K562 (cell line): ENCODE results near the gene VWC2. TPM values are rescaled to one million over a fixed set of nuclear protein-coding genes. Genes with fewer than 3 reads are reported as not detected.

Source experiments
- ATAC-seq: fragments of 200-7000 bp; cut with Tn5 transposase; 3 replicates; pipeline ENCODE4 v1.9.1; 2020; ENCODE audit warnings: moderate library complexity
- BruUV-seq: library from RNA; stranded (reverse); fragments of 400-500 nt; replicated peaks from 2 replicates; lab custom pipeline; 2021; lab: Mats Ljungman, UMichigan
- CTCF ChIA-PET: fragments of 300-600 bp; formaldehyde crosslinking; extraction: SDS; loops from one replicate; lab custom pipeline; 2021; ENCODE audit warnings: low intra/inter-chr PET ratio; lab: Yijun Ruan, JAX
- POLR2A ChIA-PET: fragments of 300-600, 350-650 bp; sonication (Branson Sonifier 250); formaldehyde crosslinking; extraction: SDS; loops from one replicate; lab custom pipeline; 2021; ENCODE audit warnings: antibody characterized with exemption, inconsistent platforms; lab: Yijun Ruan, JAX
- DNase-seq, 4 experiments: peaks; one replicate each; pipeline versions ENCODE4 v3.0.0 to v3.0.0-alpha.2; 2011 to 2018; ENCODE audit warnings: low spot score in 3 of 4, mixed read lengths in 3 of 4; ENCODE audit errors: extremely low read depth in 1 of 4
- FAIRE-seq: peaks from 2 replicates; lab custom pipeline; 2011; peaks lifted over from hg19 to GRCh38; lab: Jason Lieb, UNC
- H2AFZ ChIP-seq: 2 replicates; pipeline ENCODE4 v1.6.0; 2011; ENCODE audit warnings: low read depth, low read length, control low read depth, inconsistent platforms
- H3K27ac ChIP-seq: fragments of 200-600 bp; 3 replicates; pipeline ENCODE4 v1.8.0; 2011; ENCODE audit warnings: low read depth, mild to moderate bottlenecking, control low read depth, inconsistent platforms, low read length, moderate library complexity, mixed read lengths; ENCODE audit errors: extremely low read depth
- H3K27me3 ChIP-seq, 2 experiments: fragments of 300-600 bp in 1 of 2; 2 replicates in 1 of 2; 3 replicates in 1 of 2; pipeline versions ENCODE4 v1.6.0 to v1.8.0; 2011; ENCODE audit warnings: inconsistent platforms in 2 of 2, low read length in 2 of 2, mild to moderate bottlenecking in 1 of 2, mixed read lengths in 1 of 2, moderate library complexity in 1 of 2; ENCODE audit not compliant: control insufficient read depth in 2 of 2, insufficient read depth in 2 of 2
- H3K36me3 ChIP-seq: fragments of 300-600 bp; 3 replicates; pipeline ENCODE4 v1.8.0; 2011; ENCODE audit warnings: mild to moderate bottlenecking, low read length, inconsistent platforms; ENCODE audit not compliant: control insufficient read depth, insufficient read depth
- H3K4me1 ChIP-seq, 2 experiments: fragments of 200-600 bp in 1 of 2; replicated peaks in 1 of 2; 2 replicates in 1 of 2; 3 replicates in 1 of 2; pipeline versions ENCODE4 v1.5.1 to v1.8.0; 2011; ENCODE audit warnings: inconsistent platforms in 2 of 2, low read length in 2 of 2, mild to moderate bottlenecking in 1 of 2, mixed read lengths in 1 of 2, moderate library complexity in 1 of 2; ENCODE audit not compliant: control insufficient read depth in 2 of 2, insufficient read depth in 2 of 2
- H3K4me2 ChIP-seq: 2 replicates; pipeline ENCODE4 v1.6.1; 2011; ENCODE audit warnings: low read length, control low read depth, inconsistent platforms, mixed read lengths; ENCODE audit not compliant: insufficient read depth
- H3K4me3 ChIP-seq: fragments of 200-600 bp; sonication (generic), shearing (Covaris generic); 2 replicates; pipeline ENCODE4 v1.5.1; 2016; ENCODE audit warnings: control low read depth, inconsistent platforms
- H3K79me2 ChIP-seq: fragments of 200-600 bp; 3 replicates; pipeline ENCODE4 v1.8.0; 2011; ENCODE audit warnings: low read length, inconsistent platforms; ENCODE audit not compliant: control insufficient read depth, insufficient read depth
- H3K9ac ChIP-seq, 2 experiments: 2 replicates each; pipeline versions ENCODE4 v1.6.0 to v1.6.1; 2011; ENCODE audit warnings: low read depth in 2 of 2, low read length in 2 of 2, control low read depth in 1 of 2, inconsistent platforms in 1 of 2, mild to moderate bottlenecking in 1 of 2, mixed read lengths in 1 of 2; ENCODE audit not compliant: insufficient read depth in 1 of 2
- H3K9me1 ChIP-seq: one replicate; pipeline ENCODE4 v1.6.0; 2011; ENCODE audit warnings: inconsistent platforms, mild to moderate bottlenecking, low read length, moderate library complexity; ENCODE audit not compliant: control insufficient read depth, insufficient read depth
- H3K9me3 ChIP-seq: replicated peaks from 2 replicates; pipeline ENCODE4 v1.5.1; 2011; ENCODE audit warnings: low read depth, low read length, inconsistent platforms; ENCODE audit not compliant: control insufficient read depth, insufficient read depth
- H4K20me1 ChIP-seq: replicated peaks from 2 replicates; pipeline ENCODE4 v1.6.1; 2011; ENCODE audit warnings: low read length, inconsistent platforms, mixed read lengths; ENCODE audit not compliant: control insufficient read depth, insufficient read depth
- BCL6 ChIP-seq: fragments of 250-450 bp; sonication (Bioruptor Pico); IDR thresholded peaks from 2 replicates; pipeline ENCODE4 v1.4.0; 2020
- CBX2 ChIP-seq: fragments of 200-600 bp; sonication (generic); IDR thresholded peaks from one replicate; pipeline ENCODE4 v1.6.1; 2012; ENCODE audit warnings: mild to moderate bottlenecking, low read length, inconsistent platforms; ENCODE audit not compliant: insufficient read depth, poor library complexity, severe bottlenecking
- ELF1 ChIP-seq: fragments of 200-800 bp; sonication (Bioruptor generic); IDR thresholded peaks from 2 replicates; pipeline ENCODE4 v1.6.1; 2016; ENCODE audit warnings: missing genetic modification characterization, missing compliant biosample characterization
- ESRRB ChIP-seq: fragments of 250-450 bp; sonication (Bioruptor Pico); IDR thresholded peaks from 2 replicates; pipeline ENCODE4 v1.5.0; 2020; ENCODE audit warnings: mild to moderate bottlenecking, moderate library complexity, borderline replicate concordance
- KHSRP ChIP-seq: fragments of 450-650 bp; IDR thresholded peaks from 2 replicates; pipeline ENCODE4 v1.6.1; 2017
- SMAD3 ChIP-seq: fragments of 450-650 bp; formaldehyde crosslinking; conservative IDR thresholded peaks from 2 replicates; pipeline ENCODE4 v1.4.0; 2020; ENCODE audit warnings: mild to moderate bottlenecking
- STAG1 ChIP-seq: sonication (generic); formaldehyde crosslinking; IDR thresholded peaks from 2 replicates; pipeline ENCODE4 v1.5.0; 2020; ENCODE audit warnings: missing genetic modification reagents, borderline replicate concordance
- ZC3H11A ChIP-seq: IDR thresholded peaks from 2 replicates; pipeline ENCODE4 v1.6.1; 2012; ENCODE audit warnings: low read depth, low read length, improper control_type of control experiment
- ZC3H8 ChIP-seq: fragments of 450-650 bp; IDR thresholded peaks from 2 replicates; pipeline ENCODE4 v1.6.1; 2017
- in situ Hi-C: fragments of 300-500 bp; cut with MboI; formaldehyde crosslinking; loops from 4 replicates; pipeline ENCODE4 v1.15.0; 2018; ENCODE audit warnings: inconsistent platforms, mixed read lengths
- intact Hi-C: fragments of 100-400 bp; cut with micrococcal nuclease; formaldehyde crosslinking; loops from 2 replicates; pipeline ENCODE4 v1.14.2; 2022
- polyA plus RNA-seq, 8 experiments: library from polyadenylated mRNA; depleted of rRNA in 4 of 8; stranded (reverse) in 5 of 8; unstranded in 3 of 8; fragments of >200 nt; fragmentation: Nextera tagmentation in 2 of 8; fragmentation: Illumina TruSeq in 1 of 8; extraction: Ambion mirVana in 2 of 8; extraction: Trizol in 1 of 8; gene quantifications; 2 replicates each; pipeline versions ENCODE4 v1.2.1 to v1.2.3, GENCODE V29; 2011 to 2014; ENCODE audit warnings: inconsistent platforms in 1 of 8, missing spikeins in 1 of 8
- total RNA-seq, 7 experiments: library from RNA; depleted of rRNA in 6 of 7; stranded (reverse); fragments of >200 nt in 6 of 7; fragmentation: Illumina TruSeq in 2 of 7; extraction: Trizol in 2 of 7; gene quantifications; 2 replicates each; pipeline versions ENCODE4 v1.2.1 to v1.2.3, GENCODE V29; 2011 to 2021; ENCODE audit warnings: low replicate concordance in 1 of 7
- TF ChIP-seq, protein P1 (sequence below): fragments of 450-650 bp; formaldehyde crosslinking; IDR thresholded peaks from 2 replicates; pipeline ENCODE4 v1.4.0; 2022; ENCODE audit warnings: mild to moderate bottlenecking, moderate library complexity
- TF ChIP-seq, protein P2 (sequence below): sonication (generic); formaldehyde crosslinking; IDR thresholded peaks from 2 replicates; pipeline ENCODE4 v1.8.0; 2022; ENCODE audit warnings: missing genetic modification reagents, mild to moderate bottlenecking, borderline replicate concordance
- TF ChIP-seq, protein P3 (sequence below): fragments of 250-450 bp; sonication (Bioruptor Pico); IDR thresholded peaks from 2 replicates; pipeline ENCODE4 v1.5.0; 2020; ENCODE audit warnings: mild to moderate bottlenecking, borderline replicate concordance
- TF ChIP-seq, protein P4 (sequence below): conservative IDR thresholded peaks from 2 replicates; pipeline ENCODE4 v1.6.1; 2011; ENCODE audit warnings: low read depth, mild to moderate bottlenecking, low read length; ENCODE audit not compliant: control insufficient read depth

Gene VWC2
- total and polyA plus RNA-seq, 9 of the 15 experiments (the other 6 are each of a cell fraction or from before 2014, with no cell fraction given): not detected

DNA sequence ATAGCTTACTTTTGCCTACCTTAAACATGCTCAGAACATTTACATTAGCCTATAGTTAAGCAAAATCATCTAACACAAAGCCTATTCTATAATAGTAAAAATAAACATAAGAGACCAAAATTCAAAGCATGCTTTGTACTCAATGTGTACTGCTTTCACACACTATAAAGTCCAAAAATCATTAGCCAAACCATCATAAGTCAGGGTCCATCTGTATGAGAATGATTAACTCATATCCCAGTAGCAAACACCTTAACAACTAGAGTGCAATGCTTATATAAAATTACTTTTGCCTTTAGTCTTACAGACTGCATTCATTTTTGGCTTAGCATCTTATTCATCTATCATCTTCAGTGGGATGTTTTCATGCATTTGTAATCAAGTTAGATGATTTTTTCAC, 49.4 kb upstream of the VWC2 start:
- ATAC-seq: no peak
- Histone ChIP-seq H3K4me1 (no peaks in the 10 kb centered on the region), H3K4me3 (no peak overlapping the region), H2AFZ (no peak overlapping the region), H3K4me2 (no peak overlapping the region), H3K27ac (no peak overlapping the region), H3K27me3 (no peaks in the 10 kb centered on the region), H3K9ac (no peak overlapping the region), H3K9me3 (no peaks in the 10 kb centered on the region; the same call in 1 of the 2 replicates), H3K79me2 (no peaks in the 10 kb centered on the region), H3K9me1 (no peaks in the 10 kb centered on the region), H4K20me1 (no peaks in the 10 kb centered on the region), H3K36me3 (no peaks in the 10 kb centered on the region)
- ChIA-PET CTCF (no interaction called here), POLR2A (no interaction called here)
- no peak for DNase-seq
- intact Hi-C loops: no loop called here
- no TSS peak for BruUV-seq
- in situ Hi-C loops: no loop called here
- TF ChIP-seq, protein P1, sequence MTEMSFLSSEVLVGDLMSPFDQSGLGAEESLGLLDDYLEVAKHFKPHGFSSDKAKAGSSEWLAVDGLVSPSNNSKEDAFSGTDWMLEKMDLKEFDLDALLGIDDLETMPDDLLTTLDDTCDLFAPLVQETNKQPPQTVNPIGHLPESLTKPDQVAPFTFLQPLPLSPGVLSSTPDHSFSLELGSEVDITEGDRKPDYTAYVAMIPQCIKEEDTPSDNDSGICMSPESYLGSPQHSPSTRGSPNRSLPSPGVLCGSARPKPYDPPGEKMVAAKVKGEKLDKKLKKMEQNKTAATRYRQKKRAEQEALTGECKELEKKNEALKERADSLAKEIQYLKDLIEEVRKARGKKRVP (CRISPR knock-in tag): no peak
- no peak for TF ChIP-seq CBX2
- TF ChIP-seq ESRRB (CRISPR knock-in tag): no peak
- no peak for TF ChIP-seq BCL6 (CRISPR knock-in tag)
- no peak for TF ChIP-seq SMAD3 (CRISPR knock-in tag)
- TF ChIP-seq, protein P2, sequence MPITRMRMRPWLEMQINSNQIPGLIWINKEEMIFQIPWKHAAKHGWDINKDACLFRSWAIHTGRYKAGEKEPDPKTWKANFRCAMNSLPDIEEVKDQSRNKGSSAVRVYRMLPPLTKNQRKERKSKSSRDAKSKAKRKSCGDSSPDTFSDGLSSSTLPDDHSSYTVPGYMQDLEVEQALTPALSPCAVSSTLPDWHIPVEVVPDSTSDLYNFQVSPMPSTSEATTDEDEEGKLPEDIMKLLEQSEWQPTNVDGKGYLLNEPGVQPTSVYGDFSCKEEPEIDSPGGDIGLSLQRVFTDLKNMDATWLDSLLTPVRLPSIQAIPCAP (CRISPR knock-in tag): no peak
- TF ChIP-seq ZC3H11A: no peak
- TF ChIP-seq KHSRP: no peak
- TF ChIP-seq ELF1: no peak
- TF ChIP-seq, protein P3, sequence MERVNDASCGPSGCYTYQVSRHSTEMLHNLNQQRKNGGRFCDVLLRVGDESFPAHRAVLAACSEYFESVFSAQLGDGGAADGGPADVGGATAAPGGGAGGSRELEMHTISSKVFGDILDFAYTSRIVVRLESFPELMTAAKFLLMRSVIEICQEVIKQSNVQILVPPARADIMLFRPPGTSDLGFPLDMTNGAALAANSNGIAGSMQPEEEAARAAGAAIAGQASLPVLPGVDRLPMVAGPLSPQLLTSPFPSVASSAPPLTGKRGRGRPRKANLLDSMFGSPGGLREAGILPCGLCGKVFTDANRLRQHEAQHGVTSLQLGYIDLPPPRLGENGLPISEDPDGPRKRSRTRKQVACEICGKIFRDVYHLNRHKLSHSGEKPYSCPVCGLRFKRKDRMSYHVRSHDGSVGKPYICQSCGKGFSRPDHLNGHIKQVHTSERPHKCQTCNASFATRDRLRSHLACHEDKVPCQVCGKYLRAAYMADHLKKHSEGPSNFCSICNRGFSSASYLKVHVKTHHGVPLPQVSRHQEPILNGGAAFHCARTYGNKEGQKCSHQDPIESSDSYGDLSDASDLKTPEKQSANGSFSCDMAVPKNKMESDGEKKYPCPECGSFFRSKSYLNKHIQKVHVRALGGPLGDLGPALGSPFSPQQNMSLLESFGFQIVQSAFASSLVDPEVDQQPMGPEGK: no peak
- TF ChIP-seq STAG1 (CRISPR knock-in tag): no peak
- TF ChIP-seq, protein P4, sequence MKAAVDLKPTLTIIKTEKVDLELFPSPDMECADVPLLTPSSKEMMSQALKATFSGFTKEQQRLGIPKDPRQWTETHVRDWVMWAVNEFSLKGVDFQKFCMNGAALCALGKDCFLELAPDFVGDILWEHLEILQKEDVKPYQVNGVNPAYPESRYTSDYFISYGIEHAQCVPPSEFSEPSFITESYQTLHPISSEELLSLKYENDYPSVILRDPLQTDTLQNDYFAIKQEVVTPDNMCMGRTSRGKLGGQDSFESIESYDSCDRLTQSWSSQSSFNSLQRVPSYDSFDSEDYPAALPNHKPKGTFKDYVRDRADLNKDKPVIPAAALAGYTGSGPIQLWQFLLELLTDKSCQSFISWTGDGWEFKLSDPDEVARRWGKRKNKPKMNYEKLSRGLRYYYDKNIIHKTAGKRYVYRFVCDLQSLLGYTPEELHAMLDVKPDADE: no peak
- TF ChIP-seq ZC3H8: no peak
- FAIRE-seq: no peak
